ENCODE data around the gene ENTPD8. TPM values are rescaled to one million over a fixed set of nuclear protein-coding genes. Genes with fewer than 3 reads are reported as not detected.

Gene ENTPD8
- total RNA-seq, 3 donors from 2014 or later: 36.7 to 127 (median 74.8) TPM

DNA sequence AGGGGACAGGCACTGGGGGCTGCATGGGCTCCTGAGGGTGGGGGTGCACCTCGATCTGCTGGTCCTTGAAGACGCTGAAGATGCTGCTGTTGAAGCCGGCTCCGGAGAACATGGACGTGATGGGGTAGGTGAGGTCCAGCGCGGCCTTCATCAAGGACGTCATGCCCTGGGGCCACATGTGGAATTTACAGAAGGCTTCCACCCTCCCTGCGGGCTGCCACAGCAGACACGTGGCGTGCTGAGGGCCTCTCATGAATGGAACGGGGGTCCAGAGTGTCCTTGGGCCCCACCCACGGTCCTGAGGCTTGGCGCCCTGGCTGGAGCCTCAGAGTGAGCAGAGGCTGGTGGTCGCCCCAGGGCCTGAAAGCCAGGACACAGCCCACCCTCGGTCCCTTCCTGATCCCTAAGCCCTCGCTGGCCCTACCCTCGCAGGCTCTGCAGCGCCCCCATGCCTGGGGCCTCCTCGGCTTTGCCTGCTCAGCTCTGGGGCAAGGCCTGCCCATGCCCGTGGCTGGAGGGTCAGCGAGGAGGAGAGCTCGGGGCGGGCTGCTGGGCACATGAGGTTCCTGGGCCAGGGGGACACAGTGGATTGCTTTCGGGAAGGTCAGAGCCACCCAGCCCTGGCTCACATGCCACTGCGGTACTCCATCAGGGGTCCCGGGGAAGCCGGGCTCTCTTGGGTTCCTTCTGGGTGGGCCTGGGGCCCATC, 23.3 kb upstream of the ENTPD8 start:
- no peak overlapping the region for H3K4me3 ChIP-seq
- intact Hi-C loops (cut with DNase I, micrococcal nuclease): no loop called here
- peaks cover 3% of the 10 kb centered on the region for H3K4me1 ChIP-seq (ENCODE audit: low read depth)
- DNase-seq: peak in 2 of 3 donors; percentile 20 to 55
- no peaks in the 10 kb centered on the region for H3K36me3 ChIP-seq (ENCODE audit: low read depth)
- TF ChIP-seq, protein P1, sequence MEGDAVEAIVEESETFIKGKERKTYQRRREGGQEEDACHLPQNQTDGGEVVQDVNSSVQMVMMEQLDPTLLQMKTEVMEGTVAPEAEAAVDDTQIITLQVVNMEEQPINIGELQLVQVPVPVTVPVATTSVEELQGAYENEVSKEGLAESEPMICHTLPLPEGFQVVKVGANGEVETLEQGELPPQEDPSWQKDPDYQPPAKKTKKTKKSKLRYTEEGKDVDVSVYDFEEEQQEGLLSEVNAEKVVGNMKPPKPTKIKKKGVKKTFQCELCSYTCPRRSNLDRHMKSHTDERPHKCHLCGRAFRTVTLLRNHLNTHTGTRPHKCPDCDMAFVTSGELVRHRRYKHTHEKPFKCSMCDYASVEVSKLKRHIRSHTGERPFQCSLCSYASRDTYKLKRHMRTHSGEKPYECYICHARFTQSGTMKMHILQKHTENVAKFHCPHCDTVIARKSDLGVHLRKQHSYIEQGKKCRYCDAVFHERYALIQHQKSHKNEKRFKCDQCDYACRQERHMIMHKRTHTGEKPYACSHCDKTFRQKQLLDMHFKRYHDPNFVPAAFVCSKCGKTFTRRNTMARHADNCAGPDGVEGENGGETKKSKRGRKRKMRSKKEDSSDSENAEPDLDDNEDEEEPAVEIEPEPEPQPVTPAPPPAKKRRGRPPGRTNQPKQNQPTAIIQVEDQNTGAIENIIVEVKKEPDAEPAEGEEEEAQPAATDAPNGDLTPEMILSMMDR (IDR thresholded peaks at IDR 0.05): no peak
- H3K9me3 ChIP-seq: no peaks in the 10 kb centered on the region
- ATAC-seq: no peak

DNA sequence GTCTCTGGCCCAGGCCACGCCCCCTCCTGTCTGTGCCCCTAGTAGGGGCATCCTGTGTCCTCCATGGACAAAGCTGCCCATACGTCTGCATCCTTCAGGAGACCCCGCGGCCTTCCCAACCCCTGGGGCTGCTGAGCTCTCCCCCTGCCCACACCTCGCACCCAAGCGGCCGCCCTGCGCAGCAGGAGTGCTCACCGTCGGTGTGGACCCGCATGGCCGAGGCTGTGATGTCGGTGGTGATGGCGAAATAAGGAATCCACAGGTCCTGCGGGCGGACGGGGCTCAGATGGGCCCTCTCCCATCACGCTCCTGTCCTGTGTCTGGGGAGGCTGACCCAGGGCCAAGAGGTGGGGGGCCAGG, 22.8 kb upstream of the ENTPD8 start:
- intact Hi-C loops (cut with DNase I, micrococcal nuclease): no loop called here
- Histone ChIP-seq H3K4me1 (ENCODE audit: low read depth) (peaks cover 4% of the 10 kb centered on the region), H3K4me3 (no peak overlapping the region), H3K36me3 (ENCODE audit: low read depth) (no peaks in the 10 kb centered on the region), H3K9me3 (no peaks in the 10 kb centered on the region)
- no peak for ATAC-seq
- TF ChIP-seq, protein P1 (IDR thresholded peaks at IDR 0.05): no peak
- DNase-seq: peak in 1 of 3 donors; percentile 45

DNA sequence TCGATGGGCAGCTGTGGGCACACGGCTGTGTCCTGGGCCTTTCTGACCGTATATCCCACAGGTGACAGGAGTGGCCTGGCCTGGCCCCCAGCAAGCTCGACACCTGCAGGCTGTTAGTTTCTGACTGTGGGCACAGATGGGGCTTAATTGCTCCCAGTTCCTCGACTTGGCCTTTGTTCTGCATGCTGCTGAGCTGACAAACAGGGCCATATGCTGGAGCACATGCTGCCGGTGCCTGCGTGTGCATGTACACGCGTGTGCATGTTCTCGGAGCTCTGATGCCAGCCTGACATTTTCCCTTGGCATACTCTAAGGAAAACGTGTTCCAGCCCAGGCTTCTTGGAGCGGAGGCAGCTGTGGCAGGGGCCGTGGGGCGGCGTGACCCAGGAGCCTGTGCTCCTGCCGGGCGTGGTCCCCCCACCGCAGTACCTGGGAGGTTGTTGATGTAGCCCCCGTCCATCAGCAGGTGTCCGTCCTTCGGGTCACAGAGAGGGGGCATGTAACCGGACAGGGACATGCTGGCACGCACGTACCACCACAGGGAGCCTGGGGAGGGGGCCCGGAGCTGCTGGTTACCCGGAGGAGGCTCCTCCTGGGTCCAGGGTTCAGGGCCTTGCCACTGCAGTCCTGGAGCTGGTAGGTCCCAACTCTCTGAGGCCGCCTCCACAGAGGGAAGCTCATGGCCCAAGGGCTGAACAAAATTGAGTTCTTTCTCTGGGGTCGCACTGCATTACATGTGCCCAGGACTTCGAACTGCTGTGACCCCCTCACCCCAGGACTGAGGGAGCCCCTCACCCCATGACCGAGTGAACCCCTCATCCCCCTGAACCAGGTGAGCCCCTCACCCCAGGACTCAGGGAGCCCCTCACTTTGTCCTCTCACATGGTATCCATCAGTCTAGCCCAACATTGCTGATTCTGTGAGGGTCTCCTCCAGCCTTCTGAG, 22.1 kb upstream of the ENTPD8 start:
- ATAC-seq (no peak), DNase-seq (peak in 2 of 3 donors; percentile 25 to 50)
- intact Hi-C loops (cut with DNase I, micrococcal nuclease): no loop called here
- H3K4me1 ChIP-seq (ENCODE audit: low read depth): peaks cover 8% of the 10 kb centered on the region
- TF ChIP-seq, protein P1 (IDR thresholded peaks at IDR 0.05): no peak
- H3K9me3 ChIP-seq: no peaks in the 10 kb centered on the region
- H3K36me3 ChIP-seq (ENCODE audit: low read depth): no peaks in the 10 kb centered on the region
- no peak overlapping the region for H3K4me3 ChIP-seq

DNA sequence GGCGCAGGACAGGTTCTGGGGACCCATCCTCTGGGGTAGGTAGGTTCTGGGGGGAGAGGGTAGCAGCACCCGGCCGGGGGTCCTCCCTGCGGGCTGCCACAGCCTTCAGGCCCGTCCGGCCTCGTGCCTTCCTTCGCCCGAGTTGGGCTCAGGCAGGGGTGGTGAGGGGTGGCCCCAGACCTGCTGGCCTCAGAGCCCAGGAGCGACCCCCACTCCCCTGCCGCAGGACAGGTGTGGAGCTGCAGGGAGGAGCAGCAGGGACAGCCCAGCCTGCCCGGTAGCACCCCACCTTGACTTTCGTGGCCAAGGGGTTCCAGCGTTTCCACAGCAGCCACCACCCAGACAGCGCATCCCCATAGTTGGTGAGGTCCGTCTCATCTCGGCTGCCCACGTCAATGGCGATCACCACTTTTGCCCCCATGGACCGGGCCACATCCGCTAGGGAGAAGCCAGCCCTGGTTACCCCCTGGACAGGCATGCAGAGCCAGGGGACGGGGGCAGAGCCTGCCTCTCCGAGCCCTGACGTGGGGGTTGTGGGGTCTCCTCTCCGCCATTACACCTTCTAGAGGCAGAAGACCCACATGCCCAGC, 21.3 kb upstream of the ENTPD8 start:
- ATAC-seq: no peak
- Histone ChIP-seq H3K4me3 (no peak overlapping the region), H3K9me3 (no peaks in the 10 kb centered on the region)

More for the DNA sequence above, 21.3 kb upstream of the ENTPD8 start:
- Histone ChIP-seq H3K36me3 (ENCODE audit: low read depth) (no peaks in the 10 kb centered on the region), H3K4me1 (ENCODE audit: low read depth) (peaks cover 14% of the 10 kb centered on the region)
- TF ChIP-seq, protein P1 (IDR thresholded peaks at IDR 0.05): no peak
- intact Hi-C loops (cut with DNase I, micrococcal nuclease): no loop called here
- peak in 1 of 3 donors; percentile 26 for DNase-seq
